Prostate gland (tissue), 2 donors: ENCODE results near the gene CTNNA1. TPM values are rescaled to one million over a fixed set of nuclear protein-coding genes. Genes with fewer than 3 reads are reported as not detected.
A peak's percentile ranks its signal among the peaks of the same experiment; 100 is the strongest.
"Not testable (repeated sequence)": the region's sequence is repeated elsewhere in the genome, so short reads cannot be mapped to it uniquely, and the experiment has no call there.

ENCODE experiments used
- DNase-seq: peaks from one replicate; pipeline ENCODE4 v3.0.0-alpha.2; 2019; ENCODE audit warnings: low spot score
- H3K27ac ChIP-seq, 2 donors: fragments of 200-600 bp; sonication (generic); 2 replicates each; pipeline ENCODE4 v1.5.1; 2017 to 2019
- H3K27me3 ChIP-seq: fragments of 200-600 bp; sonication (generic); replicated peaks from 2 replicates; pipeline ENCODE4 v1.5.1; 2019; ENCODE audit not compliant: insufficient read depth
- H3K36me3 ChIP-seq, 2 donors: fragments of 200-600 bp; sonication (generic); 1 replicate in 1 of 2; 2 replicates in 1 of 2; pipeline versions ENCODE4 v1.5.1 to v1.8.1; 2017 to 2019
- H3K4me1 ChIP-seq: fragments of 200-600 bp; sonication (generic); replicated peaks from 2 replicates; pipeline ENCODE4 v1.5.1; 2019
- H3K4me3 ChIP-seq, 2 donors: fragments of 200-600 bp; sonication (generic); 2 replicates each; pipeline ENCODE4 v1.5.1; 2017 to 2019
- H3K9me3 ChIP-seq: fragments of 200-600 bp; sonication (generic); 2 replicates; pipeline ENCODE4 v1.5.1; 2017
- POLR2A ChIP-seq: fragments of 450-650 bp; IDR thresholded peaks from one replicate; pipeline ENCODE4 v1.6.1; 2016; ENCODE audit warnings: antibody characterized with exemption, mild to moderate bottlenecking
- POLR2AphosphoS5 ChIP-seq: sonication (generic); formaldehyde crosslinking; IDR thresholded peaks from one replicate; pipeline ENCODE4 v1.6.1; 2017; ENCODE audit warnings: antibody characterized with exemption
- WGBS: methylation state at CpG from one replicate; pipeline ENCODE4 v1.1.5; 2018; 5-methylcytosine and 5-hydroxymethylcytosine counted together
- intact Hi-C: fragments of 100-400 bp; cut with DNase I; formaldehyde crosslinking; loops from one replicate; pipeline ENCODE4 v1.14.2; 2022
- total RNA-seq, 2 donors: library from RNA; depleted of rRNA; stranded (reverse); fragments of >200 nt; gene quantifications; one replicate each; pipeline ENCODE4 v1.1.0, GENCODE V29; 2016
- TF ChIP-seq, protein P1 (sequence below), 4 experiments: fragments of 200-600 bp in 2 of 4; fragments of 450-650 bp in 2 of 4; sonication (generic) in 2 of 4; IDR thresholded peaks; 1 replicate in 3 of 4; 2 replicates in 1 of 4; pipeline ENCODE4 v1.5.1; 2016 to 2019; ENCODE audit warnings: antibody characterized with exemption in 4 of 4, mild to moderate bottlenecking in 2 of 4, moderate library complexity in 2 of 4

Gene CTNNA1, protein sequence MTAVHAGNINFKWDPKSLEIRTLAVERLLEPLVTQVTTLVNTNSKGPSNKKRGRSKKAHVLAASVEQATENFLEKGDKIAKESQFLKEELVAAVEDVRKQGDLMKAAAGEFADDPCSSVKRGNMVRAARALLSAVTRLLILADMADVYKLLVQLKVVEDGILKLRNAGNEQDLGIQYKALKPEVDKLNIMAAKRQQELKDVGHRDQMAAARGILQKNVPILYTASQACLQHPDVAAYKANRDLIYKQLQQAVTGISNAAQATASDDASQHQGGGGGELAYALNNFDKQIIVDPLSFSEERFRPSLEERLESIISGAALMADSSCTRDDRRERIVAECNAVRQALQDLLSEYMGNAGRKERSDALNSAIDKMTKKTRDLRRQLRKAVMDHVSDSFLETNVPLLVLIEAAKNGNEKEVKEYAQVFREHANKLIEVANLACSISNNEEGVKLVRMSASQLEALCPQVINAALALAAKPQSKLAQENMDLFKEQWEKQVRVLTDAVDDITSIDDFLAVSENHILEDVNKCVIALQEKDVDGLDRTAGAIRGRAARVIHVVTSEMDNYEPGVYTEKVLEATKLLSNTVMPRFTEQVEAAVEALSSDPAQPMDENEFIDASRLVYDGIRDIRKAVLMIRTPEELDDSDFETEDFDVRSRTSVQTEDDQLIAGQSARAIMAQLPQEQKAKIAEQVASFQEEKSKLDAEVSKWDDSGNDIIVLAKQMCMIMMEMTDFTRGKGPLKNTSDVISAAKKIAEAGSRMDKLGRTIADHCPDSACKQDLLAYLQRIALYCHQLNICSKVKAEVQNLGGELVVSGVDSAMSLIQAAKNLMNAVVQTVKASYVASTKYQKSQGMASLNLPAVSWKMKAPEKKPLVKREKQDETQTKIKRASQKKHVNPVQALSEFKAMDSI
- 100 to 1,000 TPM; 210 to 212 TPM for total RNA-seq

GRCh38 chr5:138752951-138753793 is at the start of gene CTNNA1:
Gene CTNNA1 (plus strand): TSS chr5:138753425. CDS start chr5:138781925, 28,500 bp downstream.
- no peaks in the 10 kb centered on the region for H3K27me3 ChIP-seq
- TF ChIP-seq, protein P1, sequence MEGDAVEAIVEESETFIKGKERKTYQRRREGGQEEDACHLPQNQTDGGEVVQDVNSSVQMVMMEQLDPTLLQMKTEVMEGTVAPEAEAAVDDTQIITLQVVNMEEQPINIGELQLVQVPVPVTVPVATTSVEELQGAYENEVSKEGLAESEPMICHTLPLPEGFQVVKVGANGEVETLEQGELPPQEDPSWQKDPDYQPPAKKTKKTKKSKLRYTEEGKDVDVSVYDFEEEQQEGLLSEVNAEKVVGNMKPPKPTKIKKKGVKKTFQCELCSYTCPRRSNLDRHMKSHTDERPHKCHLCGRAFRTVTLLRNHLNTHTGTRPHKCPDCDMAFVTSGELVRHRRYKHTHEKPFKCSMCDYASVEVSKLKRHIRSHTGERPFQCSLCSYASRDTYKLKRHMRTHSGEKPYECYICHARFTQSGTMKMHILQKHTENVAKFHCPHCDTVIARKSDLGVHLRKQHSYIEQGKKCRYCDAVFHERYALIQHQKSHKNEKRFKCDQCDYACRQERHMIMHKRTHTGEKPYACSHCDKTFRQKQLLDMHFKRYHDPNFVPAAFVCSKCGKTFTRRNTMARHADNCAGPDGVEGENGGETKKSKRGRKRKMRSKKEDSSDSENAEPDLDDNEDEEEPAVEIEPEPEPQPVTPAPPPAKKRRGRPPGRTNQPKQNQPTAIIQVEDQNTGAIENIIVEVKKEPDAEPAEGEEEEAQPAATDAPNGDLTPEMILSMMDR (IDR thresholded peaks at IDR 0.05) = peak in 2 of 4 experiments; percentile 19 to 46
- TF ChIP-seq POLR2A (peak; percentile 82), POLR2AphosphoS5 (peak; percentile 48)
- WGBS = under 1% methylated on average over 23 of the region's 102 CpGs
- H3K9me3 ChIP-seq = no peaks in the 10 kb centered on the region
- no peaks in the 10 kb centered on the region for H3K36me3 ChIP-seq
- intact Hi-C loops = loop anchor here (5.0 to 10.0 kb wide), 2 partner anchors 509 to 812 kb away; partner anchors contain the start of gene UBE2D2
- H3K4me3 ChIP-seq = peak within 1 kb of the TSS; percentile 73 to 84
- no peaks in the 10 kb centered on the region for H3K4me1 ChIP-seq
- peak; percentile 79 for DNase-seq
- peak within 1 kb of the TSS; percentile 98 for H3K27ac ChIP-seq

- H3K4me3 ChIP-seq, H3K9me3 ChIP-seq, DNase-seq, H3K27me3 ChIP-seq, H3K27ac ChIP-seq, intact Hi-C loops, H3K36me3 ChIP-seq, H3K4me1 ChIP-seq: not testable (repeated sequence)
- WGBS = 95% methylated on average over 3 of the region's 3 CpGs
These were observed 49.4 kb upstream of the CTNNA1 start for GRCh38 chr5:138703777-138704176.

DNA sequence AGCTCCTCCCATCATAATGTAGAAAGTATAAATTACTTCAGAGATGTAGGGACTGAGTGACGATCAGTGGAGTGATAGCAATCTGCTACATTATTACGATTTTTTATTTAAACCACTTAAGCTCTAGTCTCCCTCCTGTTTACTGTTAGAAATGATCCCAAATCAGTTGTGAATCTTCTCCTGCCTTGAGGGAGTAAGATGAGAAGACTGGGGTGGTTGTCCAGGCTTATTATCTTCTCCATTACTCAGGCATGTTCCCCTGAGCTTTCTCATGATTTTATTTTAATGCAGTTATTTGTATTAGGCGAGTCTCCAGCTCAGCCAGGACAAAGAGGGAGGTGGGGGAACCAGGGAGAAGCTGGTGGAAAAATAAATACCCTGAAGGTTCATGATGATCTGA is 48.2 kb upstream of the CTNNA1 start:
- Histone ChIP-seq H3K36me3 (no peaks in the 10 kb centered on the region), H3K27me3 (no peaks in the 10 kb centered on the region), H3K27ac (no peak overlapping the region), H3K4me1 (no peaks in the 10 kb centered on the region), H3K9me3 (no peaks in the 10 kb centered on the region), H3K4me3 (no peak overlapping the region)
- intact Hi-C loops = no loop called here
- WGBS = 17% methylated on average over 3 of the region's 3 CpGs
- TF ChIP-seq, protein P1 (IDR thresholded peaks at IDR 0.05) = no peak
- TF ChIP-seq POLR2A = no peak
- no peak for TF ChIP-seq POLR2AphosphoS5
- DNase-seq = no peak

GRCh38 chr5:138705567-138705966 is 47.7 kb upstream of the CTNNA1 start:
- Histone ChIP-seq H3K4me3 (no peak overlapping the region), H3K36me3 (no peaks in the 10 kb centered on the region), H3K9me3 (no peaks in the 10 kb centered on the region), H3K27me3 (no peaks in the 10 kb centered on the region), H3K4me1 (no peaks in the 10 kb centered on the region), H3K27ac (no peak overlapping the region)
- WGBS = 79% methylated on average over 1 of the region's 1 CpG
- no peak for DNase-seq
- no peak for TF ChIP-seq POLR2AphosphoS5
- TF ChIP-seq, protein P1 (IDR thresholded peaks at IDR 0.05) = no peak
- TF ChIP-seq POLR2A = no peak
- intact Hi-C loops = no loop called here
